SKM-1 treated with dmso at 0.1 percent for 144 hours (cell line): ENCODE results near the gene PFKFB3.
"Not testable (repeated sequence)": the region's sequence is repeated elsewhere in the genome, so short reads cannot be mapped to it uniquely, and the experiment has no call there.

ENCODE experiments used
- DNase-seq: peaks from one replicate; lab custom pipeline; 2025; ENCODE audit not compliant: unreplicated experiment; lab: John Stamatoyannopoulos, UW

Gene PFKFB3

DNA sequence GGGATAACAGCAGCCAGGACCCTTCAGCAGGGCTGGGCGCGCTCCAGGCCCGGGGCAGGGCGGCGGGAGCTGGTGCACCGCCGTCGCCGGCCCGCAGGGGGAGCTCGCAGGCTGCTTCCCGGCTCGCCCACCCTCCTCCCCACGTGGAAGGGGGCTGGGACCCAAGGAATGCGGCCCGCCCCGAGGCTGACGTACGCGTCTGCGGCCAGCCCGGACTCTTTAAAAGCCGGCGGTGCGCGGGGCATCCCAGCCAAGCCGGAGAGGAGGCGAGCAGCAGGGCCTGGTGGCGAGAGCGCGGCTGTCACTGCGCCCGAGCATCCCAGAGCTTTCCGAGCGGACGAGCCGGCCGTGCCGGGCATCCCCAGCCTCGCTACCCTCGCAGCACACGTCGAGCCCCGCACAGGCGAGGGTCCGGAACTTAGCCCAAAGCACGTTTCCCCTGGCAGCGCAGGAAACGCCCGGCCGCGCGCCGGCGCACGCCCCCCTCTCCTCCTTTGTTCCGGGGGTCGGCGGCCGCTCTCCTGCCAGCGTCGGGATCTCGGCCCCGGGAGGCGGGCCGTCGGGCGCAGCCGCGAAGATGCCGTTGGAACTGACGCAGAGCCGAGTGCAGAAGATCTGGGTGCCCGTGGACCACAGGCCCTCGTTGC lies at the start of gene PFKFB3:
Gene PFKFB3, plus strand, starts transcription at position 249 of the 647 bp plus-strand sequence. Its CDS starts 329 bp downstream, at position 578.
- peak; percentile 50 for DNase-seq

DNA sequence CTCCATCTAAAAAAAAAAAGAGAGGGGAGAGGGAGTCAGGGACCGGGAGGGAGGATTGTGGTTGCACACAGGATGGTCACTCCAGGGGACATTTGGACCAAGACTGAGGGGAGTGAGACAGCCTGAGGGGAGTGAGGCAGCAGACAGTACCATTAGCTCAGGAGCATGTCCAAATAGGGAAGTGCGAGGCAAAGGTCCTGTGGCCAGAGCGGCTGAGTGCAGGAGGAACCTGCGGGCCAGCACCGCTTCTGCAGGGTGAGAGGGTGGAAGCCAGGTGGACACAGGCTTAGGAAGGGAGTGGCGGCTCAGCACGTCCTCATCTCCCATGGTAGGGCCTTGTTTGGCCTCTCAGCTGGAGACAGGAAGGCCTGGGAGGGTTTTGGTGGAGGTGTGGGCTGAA lies 48.9 kb upstream of the PFKFB3 start:
- no peak for DNase-seq

DNA sequence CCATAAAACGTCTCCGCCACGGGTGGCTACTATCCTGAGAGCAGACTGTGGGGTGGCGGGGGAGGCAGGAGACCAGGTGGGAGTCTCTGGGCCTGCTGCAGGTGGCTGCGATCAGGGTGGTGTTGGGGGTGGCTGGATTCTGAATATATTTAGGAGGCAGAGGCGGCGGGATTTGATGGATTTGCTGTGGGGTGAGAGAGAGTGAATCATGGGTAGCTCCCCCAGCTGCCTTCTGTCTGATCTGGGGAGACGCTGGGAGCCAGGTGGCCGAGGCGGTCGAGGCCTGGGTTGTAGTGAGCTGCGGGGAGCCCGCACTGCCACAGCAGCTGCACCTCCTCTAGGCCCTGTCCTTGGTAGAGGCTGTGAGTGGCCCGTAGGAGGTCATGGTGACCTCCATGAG lies 48.2 kb upstream of the PFKFB3 start:
- no peak for DNase-seq

- DNase-seq: no peak
Measured at GRCh38 chr10:6158276-6158675, 44.5 kb upstream of the PFKFB3 start.

DNA sequence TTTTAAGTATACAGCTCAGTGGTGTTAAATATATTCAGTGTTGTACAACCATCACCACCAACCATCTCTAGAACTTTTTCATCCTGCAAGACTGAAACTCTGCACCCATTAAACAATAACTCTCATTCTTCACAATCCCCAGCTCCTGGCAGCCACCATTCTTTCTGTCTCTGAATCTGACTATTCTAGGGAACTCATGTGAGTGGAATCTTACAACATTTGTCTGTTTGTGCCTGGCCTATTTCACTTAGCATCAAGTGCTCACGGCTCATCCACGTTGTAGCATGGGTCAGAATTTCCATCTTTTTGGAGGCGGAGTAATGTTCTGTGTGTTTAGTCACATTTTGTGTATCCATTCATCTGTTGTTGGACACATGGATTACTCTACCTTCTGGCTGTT lies 40.8 kb upstream of the PFKFB3 start:
- DNase-seq: no peak

DNA sequence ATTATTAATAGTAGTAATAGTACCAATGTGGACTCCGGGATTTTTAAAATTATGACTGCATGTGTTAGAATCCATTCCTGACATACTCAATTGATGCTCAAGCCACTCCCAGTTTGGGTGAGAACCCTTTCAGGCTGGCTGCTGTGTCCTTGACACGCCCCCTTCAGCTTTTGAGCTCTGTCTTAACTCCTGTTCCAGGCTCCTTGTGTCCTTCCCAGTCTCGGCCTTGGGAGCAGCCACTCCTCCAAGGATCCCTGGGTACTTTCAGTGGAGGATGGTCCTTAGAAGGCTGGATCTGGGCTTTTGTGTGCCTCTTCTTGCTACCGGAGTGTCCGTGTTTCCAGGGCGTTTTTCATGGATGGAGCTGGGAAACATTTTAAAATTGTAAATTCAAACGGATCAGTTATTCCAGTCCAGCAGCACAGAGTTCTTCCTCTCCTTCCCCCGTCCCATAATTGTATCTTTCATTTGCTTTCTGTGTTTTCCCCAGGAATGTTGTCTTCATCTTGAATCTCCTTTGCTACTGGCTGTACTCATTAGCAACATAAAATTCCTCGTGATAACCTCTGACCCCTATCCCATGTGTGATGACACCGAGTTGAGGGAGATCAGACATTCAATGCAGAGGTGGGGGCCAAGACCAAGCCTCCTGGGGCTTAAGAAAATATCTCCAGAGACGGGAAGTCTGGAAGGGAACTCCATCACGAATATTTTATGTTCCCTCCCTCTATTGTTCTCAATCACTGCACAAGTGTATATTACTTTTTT lies 40.0 kb upstream of the PFKFB3 start:
- DNase-seq: no peak

DNA sequence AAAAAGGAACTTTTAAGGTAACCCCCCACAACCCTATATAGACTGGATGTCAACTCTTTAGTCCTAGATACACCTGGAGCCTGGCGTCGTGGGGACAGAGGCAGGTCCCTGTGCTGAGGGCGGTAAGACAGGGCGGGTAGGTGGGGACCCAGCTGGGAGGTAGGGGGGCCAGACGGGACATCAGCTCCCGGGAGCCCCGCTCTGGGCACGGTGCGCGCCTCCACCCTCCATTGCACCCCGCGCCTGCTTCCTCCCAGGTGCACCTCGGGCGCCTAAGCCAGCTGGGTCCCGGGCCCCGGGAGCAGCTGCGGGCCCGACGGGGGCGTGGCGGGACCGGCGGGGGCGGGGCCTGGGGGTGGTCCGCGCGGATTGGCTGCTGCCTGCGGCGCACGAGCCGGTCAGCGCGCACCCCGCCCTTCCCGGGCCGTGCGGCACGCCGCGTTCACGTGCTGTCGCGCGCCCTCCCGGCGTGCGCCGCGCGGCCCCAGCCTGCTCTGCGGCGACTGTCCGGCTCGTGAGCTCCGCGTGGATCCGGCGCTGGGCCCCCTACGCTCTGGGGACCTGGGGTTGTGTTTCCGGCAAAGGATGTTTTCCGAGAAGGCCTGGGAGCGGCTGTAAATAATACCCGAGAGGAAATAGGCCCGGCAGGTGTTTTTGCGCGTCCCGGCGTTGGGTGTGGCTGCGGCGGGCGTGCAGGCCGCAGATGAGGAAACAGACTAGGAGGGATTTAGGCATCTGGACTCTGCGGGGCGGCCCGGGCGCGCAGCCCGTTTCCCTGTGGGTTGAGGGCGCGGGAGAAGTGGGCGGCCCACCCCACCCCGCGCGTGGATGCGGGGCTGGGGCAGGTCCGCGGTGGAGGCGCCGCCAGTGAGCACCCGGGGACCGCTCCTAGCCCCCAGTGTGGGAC lies 39.1 kb upstream of the PFKFB3 start:
- DNase-seq: peak; percentile 38

GRCh38 chr10:6164271-6165095 lies 38.2 kb upstream of the PFKFB3 start:
- DNase-seq: no peak

DNA sequence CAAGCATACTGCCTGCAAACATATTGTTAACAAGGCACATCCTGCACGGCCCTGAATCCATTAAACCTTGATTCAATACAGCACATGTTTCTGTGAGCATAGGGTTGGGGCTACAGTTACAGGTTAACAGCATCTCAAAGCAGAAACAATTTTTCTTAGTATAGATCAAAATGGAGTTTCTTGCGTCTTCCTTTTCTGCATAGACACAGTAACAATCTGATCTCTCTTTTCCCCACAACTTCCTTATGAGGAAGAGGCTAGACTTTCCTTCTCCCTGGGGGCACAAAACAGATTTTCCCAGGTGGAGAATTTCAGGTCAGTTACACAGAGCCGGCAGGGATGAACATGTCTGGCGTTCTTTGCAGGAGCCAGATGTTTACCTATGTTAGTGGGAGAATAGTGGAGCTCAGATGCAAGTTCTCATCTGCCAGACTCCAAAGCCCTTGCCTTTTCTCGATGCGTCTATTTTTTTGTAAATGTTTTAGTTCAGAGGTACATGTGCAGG lies 37.5 kb upstream of the PFKFB3 start:
- DNase-seq: no peak

DNA sequence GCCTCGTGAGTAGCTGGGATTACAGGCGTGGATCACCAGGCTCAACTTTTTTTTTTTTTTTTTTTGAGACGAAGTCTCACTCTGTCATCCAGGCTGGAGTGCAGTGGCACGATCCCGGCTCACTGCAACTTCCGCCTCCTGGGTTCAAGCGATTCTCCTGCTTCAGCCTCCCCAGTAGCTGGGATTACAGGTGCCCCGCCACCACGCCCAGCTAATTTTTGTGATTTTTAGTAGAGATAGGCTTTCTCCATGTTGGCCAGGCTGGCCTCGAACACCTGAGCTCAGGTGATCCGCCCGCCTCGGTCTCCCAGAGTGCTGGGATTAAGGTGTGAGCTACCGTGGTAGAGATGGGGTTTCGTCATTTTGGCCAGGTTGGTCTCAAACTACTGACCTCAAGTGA lies 36.8 kb upstream of the PFKFB3 start:
- DNase-seq: not testable (repeated sequence)

- DNase-seq: no peak
Measured at GRCh38 chr10:6167456-6167855, 35.3 kb upstream of the PFKFB3 start.

GRCh38 chr10:6168084-6168483 lies 34.6 kb upstream of the PFKFB3 start:
- DNase-seq: no peak

- no peak for DNase-seq
Measured at GRCh38 chr10:6170638-6171037, 32.1 kb upstream of the PFKFB3 start.

DNA sequence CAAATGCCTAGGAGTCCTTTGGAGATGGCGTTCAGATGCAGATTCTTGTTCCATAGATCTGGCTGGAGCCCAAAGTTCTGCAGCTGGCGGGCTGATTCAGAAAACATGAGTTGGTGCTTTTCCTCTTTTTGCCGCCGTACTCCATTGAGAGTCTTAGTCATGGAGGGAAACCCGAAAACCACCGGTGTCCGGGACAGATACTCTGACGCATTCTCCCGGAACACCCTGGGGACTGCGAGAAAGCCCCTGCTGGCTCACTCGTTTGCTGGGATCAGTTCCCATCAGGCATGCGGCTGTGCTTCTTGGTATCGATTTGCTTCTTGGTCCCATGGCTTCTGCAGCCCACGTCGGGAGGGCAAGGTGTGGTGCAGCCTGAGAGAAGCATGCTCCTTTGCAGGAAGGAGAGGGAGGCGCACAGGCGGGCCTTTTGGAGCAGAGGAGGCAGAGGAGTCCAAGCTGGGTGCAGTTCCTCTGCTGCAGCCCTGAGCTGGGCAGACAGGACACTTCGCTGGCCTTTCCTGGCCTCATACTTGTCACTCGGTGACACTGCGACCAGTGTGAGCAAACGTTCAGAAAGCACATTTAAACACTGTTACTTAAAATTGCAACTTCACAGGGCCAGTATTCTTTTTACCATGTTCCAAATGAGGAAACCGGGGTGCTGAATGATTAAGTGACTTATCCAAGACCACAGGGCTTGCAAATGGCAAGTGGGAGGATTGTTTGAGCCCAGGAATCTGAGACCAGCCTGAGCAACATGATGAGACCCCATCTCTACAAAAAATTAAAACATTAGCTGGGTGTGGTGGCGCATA lies 30.6 kb upstream of the PFKFB3 start:
- DNase-seq: no peak

DNA sequence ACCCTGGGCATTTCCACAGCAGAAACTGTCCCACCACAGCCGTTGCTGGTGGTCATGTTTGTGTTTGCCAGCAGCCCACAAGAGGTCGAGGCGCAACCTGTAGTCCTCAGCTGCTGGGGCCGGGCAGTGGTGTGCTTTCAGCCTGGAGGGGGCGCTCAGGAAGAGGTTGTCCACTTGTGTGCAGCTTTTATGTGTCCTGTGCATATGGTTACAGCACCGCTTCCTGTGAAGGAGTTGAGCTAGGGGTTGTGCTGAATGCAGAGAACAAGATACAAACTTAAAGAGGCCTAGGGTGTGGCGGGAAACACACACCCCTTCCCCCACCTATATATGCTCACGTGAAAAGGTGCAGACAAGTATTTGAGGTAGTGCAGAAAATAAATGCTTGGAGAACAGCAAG lies 29.5 kb upstream of the PFKFB3 start:
- no peak for DNase-seq

DNA sequence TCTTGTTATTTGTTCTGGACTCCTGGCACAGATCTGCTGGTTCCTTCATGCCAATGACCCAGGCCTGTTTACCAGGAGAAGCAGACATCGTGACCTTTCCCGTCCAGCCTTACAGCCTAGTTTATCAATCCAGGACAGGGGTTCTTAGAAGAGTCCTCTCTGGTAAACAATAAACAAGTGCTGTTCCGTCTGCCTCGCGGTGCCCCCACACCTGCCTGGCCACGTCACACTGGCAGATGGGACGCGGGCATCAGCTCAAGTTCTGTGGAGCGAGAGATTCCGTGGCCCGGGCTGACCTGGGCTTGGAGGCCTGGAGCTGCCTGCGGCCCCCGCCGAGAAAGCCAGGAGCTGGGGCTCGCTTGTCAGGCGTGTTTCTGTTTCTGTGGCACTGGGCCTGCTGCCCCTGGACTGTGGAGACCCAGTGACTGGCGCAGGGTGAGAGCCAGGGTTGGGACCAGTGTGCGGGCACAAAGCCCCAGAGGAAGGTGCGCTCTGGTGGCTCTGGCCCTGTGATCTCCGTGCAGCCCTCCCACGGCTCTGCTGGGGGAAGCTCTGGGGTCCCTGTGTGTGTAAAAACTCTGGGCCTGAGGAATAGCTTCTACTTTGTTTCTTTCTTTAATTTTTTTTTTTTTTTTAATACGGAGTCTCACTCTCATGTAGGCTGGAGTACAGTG lies 28.4 kb upstream of the PFKFB3 start:
- DNase-seq: no peak

GRCh38 chr10:6175329-6176055 lies 27.2 kb upstream of the PFKFB3 start:
- no peak for DNase-seq

GRCh38 chr10:6176691-6177231 lies 26.0 kb upstream of the PFKFB3 start:
- DNase-seq: no peak
